Activated CD4-positive, alpha-beta T cell treated with anti-CD3 and anti-CD28 coated beads, Interleukin-2, amount 50 U/mL, for 4 hours (primary cell): ENCODE results near the gene CARNS1.
"Not testable (repeated sequence)": the region's sequence is repeated elsewhere in the genome, so short reads cannot be mapped to it uniquely, and the experiment has no call there.

Source experiments
- DNase-seq, 2 experiments: peaks; one replicate each; pipeline ENCODE4 v3.0.0-alpha.2; 2020

CARNS1 gene

DNA sequence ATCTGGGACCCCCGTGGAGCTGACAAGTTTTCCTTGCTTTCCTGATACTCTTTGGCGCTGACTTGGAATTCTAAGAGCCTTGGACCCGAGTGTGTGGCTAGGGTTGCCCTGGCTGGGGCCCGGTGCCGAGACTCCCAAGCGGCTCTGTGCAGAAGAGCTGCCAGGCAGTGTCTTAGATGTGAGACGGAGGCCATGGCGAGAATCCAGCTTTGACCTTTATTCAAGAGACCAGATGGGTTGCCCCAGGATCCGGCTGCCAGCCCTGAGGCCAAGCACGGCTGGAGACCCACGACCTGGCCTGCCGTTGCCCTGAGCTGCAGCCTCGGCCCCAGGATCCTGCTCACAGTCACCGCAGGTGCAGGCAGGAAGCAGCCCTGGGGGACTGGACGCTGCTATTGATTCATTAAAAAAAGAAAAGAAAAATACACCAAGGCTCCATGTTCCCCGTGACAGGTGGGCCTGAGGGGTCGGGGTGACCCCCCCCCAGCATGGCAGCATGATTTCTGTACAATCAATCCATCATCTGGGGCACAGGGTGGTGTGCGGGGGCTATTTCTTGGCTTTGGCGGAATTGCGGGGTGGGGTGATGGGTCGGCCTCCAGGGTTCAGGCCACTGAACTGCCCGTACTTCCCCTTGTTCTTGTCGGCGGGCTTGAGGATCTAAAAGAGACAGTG is 17.4 kb upstream of the CARNS1 start:
- no peak for DNase-seq

DNA sequence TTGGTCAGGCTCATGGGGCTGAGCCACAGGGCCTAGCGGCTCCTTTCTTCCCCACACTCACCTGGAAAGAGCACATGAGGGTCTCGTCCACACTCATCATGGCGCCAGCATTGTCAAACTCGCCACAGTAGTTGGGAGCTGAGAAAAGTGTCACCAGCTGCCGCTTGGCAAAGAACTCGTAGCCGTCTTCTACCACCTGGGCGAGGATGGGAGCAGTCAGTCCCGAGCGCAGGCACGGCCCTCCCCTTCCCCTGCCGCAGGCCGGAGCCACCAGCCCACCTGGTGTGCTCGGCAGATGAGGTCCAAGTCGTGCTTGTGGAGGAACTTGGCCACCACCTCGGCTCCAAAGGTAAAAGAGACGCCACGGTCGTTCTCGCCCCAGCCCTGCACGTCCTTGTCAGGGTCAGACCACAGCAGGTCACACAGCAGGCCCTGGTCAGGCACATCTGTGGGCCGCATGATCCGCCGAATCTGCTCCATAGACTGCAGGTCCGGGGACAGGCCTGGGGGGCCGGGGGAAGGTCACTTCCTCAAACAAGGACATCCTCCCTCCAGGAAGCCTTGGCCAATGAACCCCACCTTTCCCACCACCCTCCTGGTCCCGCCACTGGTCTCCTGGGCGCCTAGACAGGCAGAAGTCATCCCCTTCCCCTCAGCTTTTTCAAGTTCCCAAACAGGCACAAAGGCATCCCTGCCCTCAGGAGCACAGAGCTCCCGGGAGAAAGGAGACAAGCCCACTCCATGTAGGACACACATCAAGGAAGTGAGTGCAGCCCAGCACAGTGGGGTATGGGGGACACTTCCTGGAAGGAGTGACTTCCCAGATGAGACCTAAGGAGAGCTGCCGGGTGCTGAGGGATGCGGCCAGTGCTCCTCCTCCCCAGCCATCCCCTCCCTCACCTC is 16.6 kb upstream of the CARNS1 start:
- DNase-seq, result no peak

DNA sequence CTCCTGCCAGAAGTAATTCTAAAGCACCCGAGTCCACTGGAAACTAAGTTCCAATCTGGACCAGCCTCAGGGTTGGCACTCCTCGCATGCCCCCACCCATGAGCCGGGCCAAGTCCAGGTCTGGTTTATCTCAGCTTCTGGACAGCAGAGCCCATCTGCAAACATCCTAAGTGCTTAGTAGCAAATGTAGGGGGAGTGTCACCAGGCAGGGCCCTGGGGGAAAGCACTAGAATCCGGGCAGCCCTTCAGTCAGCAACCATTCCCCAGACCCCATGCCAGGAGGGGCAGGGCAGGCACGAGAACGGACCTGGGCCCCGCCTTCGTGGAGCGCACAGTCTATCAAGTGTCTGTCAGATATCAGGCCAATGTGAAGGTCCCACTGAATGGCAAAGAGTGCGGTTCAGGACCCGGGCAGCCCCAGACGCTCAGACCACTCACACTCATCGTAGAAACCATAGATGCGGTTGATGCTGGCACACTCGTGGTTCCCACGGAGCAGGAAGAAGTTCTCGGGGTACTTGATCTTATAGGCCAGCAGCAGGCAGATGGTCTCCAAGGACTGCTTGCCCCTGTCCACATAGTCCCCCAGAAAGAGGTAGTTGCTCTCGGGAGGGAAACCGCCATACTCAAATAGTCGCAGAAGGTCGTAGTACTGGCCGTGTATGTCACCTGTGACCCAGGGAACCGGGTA is 15.1 kb upstream of the CARNS1 start:
- no peak for DNase-seq

DNA sequence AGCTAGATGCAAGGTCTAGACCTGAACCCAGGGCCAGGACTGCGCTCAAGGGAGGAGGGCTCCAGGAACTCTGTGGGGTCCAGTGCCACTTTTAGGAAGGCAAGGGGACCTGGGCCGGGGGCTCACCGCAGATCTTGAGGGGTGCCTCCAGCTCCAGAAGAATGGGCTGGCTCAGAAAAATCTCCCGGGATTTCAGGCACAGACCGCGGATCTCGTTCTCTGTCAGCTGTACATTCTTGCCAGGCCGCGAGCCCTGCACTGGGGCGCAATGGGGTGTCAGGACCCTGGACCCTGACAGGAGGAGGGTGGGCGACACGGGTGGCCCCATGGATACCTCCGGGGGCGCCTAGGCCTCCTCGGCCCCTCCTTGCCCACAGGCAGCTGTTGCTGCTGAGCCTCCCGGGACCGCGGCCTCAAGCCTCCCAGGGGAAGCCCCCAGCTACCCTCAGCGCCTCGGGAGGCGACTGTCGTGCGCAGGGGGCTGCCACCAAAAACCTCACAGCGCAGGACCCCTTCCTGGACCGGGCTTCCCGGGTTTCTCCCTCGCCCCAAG is 14.5 kb upstream of the CARNS1 start:
- no peak for DNase-seq

DNA sequence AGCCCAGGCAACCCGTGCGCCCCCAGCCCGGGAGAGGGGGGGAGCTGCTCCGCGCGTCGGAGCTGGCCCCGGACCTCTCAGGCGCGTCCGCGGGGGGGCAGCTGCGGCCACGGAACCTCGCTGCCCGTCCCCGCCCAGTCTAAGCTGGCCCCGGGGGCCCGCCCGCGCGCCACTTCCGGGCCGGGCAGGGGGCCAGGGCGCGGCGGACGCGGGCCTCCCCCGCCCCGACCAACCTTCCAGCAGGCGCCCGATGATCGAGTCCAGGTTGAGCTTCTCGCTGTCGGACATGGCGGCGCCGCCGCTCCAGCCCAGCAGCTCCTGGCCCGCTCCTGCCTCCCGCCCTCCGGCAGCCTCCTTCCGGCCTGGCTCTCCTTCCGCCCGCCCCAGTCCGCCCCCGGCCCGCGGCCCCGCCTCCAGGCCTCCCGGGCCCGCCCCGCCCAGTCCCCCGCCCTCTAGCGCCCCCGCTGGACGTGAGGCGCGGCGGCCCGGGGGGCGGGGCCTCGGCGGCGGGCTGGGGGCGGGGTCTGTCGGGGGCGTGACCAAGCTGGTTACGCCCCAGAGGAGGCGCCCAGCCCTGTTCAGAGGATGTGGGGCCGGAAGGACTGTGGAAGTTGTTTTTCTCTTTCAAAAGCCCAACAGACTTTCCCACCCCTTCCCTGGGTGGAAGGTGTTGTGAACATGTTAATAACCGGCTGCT is 13.8 kb upstream of the CARNS1 start, which contains the start of gene PPP1CA:
PPP1CA (minus strand) TSS at position 364 of the 697 bp plus-strand sequence; CDS start at position 288, 76 bp downstream.
- DNase-seq, result peak; percentile 87 to 88

DNA sequence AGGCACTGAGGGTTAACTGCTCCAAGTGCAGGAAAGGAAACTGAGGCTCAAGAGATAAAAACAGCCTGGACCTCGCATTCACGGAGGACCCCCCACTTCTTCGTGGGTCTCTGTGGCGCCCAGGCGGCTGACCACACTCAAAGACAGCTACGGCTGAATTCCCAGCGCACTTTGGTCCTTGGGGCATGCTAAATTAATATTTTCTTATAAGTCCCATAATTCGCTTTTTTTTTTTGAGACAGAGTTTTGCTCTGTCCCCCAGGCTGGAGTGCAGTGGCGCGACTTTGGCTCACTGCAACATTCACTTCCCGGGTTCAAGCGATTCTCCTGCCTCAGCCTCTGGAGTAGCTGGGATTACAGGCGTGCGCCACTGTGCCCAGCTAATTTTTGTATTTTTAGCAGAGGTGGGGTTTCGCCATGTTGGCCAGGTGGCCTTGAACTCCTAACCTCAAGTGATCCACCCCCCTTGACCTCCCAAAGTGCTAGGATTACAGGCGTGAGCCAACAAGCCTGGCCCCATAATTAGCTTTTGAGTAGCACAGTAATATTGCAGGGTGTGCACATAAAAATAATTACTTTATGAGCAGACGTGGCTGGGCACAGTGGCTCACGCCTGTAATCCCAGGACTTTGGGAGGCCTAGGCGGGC is 13.2 kb upstream of the CARNS1 start:
- not testable (repeated sequence) for DNase-seq

DNA sequence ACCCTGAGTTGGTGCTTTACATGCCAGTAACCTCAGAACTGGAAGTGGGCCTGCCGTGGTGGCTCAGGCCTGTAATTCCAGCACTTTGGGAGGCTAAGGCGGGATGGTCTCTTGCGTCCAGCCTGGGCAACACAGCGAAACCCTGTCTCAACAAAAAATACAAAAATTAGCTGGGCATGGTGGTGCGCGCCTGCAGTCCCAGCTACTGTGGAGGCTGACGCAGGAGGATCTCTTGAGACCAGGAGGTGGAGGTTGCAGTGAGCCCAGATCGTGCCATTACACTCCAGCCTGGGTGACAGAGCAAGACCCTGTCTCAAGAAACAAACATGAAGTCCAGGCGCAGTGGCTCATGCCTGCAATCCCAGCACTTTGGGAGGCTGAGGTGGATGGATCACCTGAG is 12.4 kb upstream of the CARNS1 start:
- not testable (repeated sequence) for DNase-seq

DNA sequence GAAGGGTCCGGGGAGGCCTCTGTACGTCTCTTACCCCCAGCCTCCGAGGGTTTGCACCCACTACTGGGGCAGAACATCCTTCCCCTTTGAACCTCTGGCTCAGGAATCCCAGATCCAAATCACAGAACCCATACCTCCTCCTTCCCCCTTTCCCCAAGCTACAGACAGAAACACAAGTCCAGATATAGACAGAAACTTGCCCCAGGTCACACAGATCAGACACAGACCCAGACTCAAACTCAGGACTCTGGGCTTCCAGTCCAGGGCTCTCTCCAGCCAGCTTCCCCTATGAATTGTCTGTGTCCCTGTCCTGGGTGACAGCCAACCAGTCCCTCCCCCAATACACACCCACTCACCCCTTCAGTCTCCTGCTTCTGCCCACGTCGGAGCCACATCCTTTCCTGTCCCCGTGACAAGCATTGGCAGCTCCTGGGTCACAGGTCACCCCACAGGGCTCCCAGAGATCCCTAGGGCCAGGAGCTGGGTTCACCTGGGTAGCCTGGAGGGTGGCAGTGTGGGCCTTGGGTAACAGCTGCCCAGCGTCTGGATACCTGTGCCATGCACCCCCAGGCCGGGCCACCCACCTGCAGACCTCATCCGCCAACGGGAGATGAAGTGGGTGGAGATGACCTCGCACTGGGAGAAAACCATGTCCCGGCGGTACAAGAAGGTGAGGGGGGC is 10.8 kb upstream of the CARNS1 start:
- peak; percentile 50 to 52 for DNase-seq

DNA sequence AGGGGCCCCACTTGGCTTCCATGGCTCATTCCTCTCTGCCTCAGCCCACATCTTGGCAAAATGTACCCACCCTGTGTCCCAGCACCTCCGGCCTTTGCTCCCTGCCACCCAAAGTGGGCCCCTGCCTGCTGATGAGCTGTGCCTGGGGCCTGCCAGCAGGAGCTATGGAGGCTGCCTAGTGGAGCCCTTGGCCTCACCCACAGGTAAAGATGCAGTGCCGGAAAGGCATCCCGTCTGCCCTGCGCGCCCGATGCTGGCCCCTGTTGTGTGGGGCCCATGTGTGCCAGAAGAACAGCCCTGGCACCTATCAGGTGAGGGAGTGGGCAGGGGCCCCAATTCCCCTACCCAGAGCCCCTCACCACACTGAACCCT is 10.3 kb upstream of the CARNS1 start:
- DNase-seq, result no peak

DNA sequence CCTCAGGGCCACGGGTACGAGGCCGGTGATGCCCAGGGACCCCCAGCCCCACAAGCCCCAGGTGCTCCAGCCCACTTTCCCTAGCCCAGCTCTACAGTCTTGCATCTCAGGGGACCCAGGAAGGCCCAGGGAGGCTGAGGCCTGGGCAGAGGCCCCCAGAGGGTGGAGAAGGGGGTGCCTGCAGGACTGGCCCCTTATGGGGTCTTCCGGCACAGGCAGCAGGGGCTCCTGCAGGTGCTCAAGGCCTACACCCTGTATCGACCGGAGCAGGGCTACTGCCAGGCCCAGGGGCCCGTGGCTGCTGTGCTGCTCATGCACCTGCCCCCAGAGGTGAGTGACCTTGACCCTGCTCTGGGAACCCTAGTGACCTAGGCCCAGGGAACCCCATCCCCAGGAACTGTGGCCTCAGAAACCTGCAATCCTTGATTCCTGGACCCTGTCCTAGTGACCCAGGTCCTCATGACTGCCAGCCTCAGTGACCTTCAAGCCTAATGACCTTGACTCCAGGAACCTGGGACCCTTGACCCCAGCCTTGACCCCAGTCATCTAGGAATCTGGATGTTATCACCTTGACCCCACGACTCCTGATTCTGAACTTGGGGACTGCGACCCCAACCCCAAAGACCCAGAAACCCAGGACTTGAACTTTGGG is 9.7 kb upstream of the CARNS1 start:
- DNase-seq, result no peak

DNA sequence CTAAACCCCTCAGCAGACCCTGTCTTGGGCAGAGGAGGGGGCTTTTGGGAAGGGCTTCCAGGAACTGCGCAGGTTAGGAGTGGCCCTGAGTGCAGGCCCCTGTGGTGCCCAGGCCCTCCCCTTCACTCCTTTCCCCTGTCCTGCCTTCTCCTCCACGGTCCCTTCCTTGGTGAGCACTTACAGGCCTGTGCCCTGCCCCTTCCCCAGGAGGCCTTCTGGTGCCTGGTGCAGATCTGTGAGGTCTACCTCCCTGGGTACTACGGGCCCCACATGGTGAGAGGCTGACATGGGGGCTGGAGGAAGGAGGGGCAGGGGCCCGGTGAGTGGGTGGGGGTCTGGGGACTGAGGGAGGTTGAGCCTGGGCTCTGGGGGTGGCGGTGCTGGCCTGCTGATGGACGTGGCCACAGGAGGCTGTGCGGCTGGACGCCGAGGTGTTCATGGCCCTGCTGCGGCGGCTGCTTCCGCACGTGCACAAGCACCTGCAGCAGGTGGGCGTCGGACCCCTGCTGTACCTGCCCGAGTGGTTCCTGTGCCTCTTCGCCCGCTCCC is 9.0 kb upstream of the CARNS1 start:
- no peak for DNase-seq

DNA sequence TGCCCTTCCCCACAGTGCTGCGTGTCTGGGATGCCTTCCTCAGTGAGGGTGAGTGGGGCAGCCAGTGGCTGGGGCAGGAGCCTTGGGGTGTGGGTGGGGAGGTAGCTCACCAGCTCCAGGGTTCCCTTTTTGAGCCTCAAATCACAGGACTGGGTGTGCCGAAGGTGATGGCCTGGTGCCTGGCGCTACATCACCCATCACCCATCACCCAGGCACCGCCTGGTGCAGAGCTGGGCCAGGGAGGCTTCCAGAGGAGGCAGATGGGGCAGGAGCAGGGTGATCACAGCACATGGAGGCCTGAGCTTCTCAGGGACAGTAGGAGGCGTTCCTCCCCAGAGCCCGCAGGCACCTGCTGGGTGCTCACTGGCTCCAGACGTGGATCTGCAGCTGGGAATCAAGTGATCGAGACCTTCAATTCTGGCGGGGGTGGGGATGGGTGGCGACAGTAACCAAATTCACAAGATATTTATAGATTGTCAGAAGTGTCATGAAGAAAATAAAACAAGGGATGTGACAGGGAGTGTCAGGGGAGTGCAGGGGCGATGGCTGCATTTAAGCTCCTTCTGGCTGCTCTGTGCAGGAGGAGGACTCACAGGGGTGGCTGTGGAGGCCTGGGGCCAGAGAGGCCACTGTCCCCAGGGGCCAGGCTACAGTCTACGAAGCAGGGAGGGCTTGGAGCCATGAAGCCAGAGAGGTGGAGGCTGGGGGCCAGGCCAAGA is 8.3 kb upstream of the CARNS1 start:
- DNase-seq, result no peak

DNA sequence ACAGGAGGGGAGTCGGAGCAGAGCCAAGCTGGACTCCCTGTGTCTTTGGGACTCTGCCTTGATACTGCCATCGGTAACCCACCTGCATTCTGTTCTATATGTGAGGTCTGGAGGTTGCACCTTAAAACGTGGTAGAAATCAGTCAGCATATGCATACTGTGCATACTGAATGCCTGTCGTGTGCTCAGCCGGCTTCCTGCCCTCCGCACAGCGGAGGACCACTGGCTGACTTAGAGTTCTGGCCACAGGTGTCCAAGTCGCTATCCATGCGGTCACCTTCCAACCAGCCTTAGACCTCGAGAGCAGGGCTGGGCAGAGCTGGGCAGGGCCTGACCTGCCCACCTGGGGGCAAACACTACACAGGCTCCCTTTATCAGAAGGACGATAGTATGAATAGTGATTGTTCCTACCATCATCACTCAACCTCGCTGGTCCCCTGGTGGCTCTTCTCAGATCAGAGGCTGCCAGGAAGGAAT is 7.8 kb upstream of the CARNS1 start:
- no peak for DNase-seq

DNA sequence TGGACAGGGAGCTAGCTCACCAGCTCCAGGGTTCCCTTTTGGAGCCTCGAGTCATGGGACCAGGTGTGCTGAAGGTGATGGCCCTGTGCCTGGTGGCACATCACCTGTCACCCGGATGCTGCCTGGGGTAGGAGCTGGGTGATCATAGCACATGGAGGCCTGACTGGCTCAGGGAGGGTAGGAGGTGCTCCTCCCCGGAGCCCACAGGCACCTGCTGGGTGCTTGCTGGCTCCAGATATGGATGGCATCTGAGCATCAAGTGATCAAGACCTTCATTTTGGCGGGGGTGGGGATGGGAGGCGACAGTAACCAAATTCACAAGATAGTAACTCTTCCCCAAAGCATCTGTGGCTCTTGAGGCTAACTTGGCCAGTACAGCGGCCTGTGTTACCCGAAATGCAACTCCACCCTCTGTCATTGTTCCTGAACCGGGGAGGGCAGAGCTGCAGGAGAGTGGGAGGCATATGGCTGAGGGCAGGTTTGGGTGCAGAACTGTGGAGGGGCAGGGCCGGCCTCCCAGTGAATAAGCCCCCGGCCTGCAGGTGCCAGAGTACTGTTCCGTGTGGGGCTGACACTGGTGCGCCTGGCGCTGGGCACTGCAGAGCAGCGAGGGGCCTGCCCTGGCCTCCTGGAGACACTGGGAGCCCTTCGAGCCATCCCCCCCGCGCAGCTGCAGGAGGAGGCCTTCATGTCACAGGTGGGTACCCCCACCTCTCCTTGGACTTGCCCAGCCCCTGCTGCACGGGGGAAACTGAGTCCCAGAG is 6.9 kb upstream of the CARNS1 start:
- DNase-seq, result no peak

DNA sequence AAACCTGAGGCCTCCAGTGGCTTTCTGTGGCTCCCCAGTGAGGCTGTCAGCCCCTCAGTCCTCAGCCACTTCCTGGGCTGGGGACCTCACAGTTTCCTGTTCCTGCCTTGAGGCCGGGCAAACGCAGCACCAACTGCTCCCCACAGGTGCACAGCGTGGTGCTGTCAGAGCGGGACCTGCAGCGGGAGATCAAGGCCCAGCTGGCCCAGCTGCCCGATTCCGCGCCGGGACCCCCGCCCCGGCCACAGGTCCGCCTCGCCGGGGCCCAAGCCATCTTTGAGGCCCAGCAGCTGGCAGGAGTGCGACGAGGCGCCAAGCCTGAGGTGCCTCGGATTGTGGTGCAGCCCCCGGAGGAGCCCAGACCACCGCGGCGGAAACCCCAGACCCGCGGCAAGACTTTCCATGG is 6.2 kb upstream of the CARNS1 start:
- no peak for DNase-seq

DNA sequence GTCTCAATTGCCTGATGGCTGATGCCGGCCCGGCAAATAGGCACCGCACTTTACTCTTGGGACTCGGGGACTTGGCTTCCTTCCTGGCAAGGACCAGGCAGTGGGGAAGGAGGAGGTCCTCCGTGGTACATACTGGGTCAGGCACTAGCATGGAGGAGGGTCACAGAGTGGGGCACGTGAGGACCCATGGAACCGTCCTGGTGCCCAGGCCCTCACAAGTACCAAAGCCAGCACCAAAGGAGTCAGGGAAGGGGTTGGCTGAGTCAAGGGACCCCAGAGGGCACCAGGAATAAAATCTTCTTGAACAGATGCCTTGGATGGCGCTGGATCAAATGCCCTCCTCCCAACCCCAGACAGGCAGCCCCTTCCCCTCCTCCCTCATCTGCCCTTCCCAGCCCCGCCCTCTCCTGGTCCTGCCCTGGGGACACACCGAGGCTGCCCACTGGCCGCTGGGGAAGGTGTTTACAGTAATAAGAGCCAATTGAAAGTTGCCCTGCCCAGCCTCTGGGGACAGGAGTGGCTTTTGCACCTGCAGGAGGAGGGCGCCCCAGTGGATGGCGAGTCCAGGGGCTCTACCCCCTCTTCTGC is 5.6 kb upstream of the CARNS1 start:
- no peak for DNase-seq

DNA sequence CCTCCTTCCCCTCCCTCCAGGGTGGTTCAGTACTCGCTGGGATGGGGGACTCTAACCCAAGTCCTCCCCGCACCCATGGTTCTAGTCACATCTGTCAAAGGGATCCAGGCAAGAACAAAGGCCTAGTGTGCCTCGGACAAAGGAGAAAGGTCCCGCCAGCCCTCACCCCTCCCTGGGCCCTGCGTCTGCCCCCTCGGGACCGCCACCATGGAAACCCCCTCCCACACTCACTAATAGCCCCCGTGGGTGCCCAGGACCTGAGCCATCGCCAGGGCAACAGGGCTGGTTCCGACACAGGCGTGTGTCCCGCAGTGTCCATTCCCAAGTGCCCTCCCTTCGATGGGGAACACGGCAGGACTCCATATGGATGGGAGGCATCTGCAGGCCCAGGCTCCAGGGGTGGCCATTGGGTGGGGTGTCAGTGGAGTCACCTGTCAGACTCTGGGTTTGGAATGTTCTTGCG is 5.1 kb upstream of the CARNS1 start:
- DNase-seq, result no peak

DNA sequence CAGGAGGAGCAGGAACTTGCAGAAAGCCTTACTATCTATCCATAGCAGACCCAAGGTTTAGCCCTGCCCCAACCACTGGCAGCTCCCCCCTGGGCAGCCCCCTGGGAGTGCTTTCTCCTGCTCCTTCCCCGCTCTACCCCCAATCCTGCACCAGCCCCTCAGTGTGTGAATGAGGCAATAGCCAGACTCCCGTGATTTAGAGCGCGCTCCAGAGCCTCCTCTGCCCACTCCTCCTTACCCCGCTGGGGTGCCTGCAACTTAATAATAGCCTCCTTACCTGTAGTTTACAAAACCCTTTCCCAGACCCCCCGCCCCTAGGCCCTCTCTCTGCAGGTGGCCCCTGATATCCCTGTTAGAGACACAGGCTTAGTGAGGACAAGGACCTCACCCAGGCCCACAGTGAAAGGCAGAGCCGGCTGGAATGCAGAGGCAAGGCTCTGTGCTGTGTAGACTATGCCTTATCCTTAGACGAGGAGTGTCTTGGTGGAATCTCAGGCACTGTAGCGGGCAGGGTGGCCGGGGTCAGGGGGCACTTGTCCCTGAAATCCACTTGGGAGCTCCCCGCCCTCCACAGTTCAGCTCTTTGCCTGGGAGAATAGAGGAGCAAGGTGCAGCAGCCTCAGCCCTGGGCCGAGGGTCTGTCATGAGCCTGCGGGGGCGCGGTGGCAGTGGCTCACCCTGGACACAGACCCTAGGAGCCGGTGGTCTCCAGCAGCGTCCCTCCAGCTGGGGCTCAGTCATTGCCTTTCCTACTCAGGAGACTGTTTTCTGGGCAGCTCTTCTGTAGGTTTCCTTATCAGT is 4.3 kb upstream of the CARNS1 start:
- no peak for DNase-seq
